Uterus (tissue), 2 donors: ENCODE data around the gene CREB5.

Experiments
- CTCF ChIP-seq, 4 experiments: fragments of 200-600 bp in 2 of 4; fragments of 450-650 bp in 2 of 4; sonication (generic) in 2 of 4; IDR thresholded peaks; one replicate each; pipeline ENCODE4 v1.5.1; 2016 to 2019; ENCODE audit warnings: antibody characterized with exemption in 4 of 4, mild to moderate bottlenecking in 2 of 4, moderate library complexity in 1 of 4
- POLR2A ChIP-seq, 2 donors: fragments of 450-650 bp; IDR thresholded peaks; one replicate each; pipeline ENCODE4 v1.6.1; 2016; ENCODE audit warnings: antibody characterized with exemption in 2 of 2, mild to moderate bottlenecking in 1 of 2, moderate library complexity in 1 of 2

GRCh38 chr7:28556671-28557070, 144.4 kb downstream of the CREB5 start:
- TF ChIP-seq POLR2A (IDR thresholded peaks at IDR 0.05) = no peak
- no peak for TF ChIP-seq CTCF (IDR thresholded peaks at IDR 0.05)
